HL-60 (cell line): ENCODE data around the gene CUEDC2.
A peak's percentile ranks its signal among the peaks of the same experiment; 100 is the strongest.

Source experiments
- DNase-seq, 2 experiments: peaks; one replicate each; pipeline ENCODE4 v3.0.0-alpha.2; 2010 to 2020; ENCODE audit warnings: low read depth in 1 of 2, low spot score in 1 of 2
- H3K27ac ChIP-seq: fragments of 250-450 bp; sonication (Bioruptor Pico); replicated peaks from 2 replicates; pipeline ENCODE4 v1.5.1; 2020; ENCODE audit warnings: mild to moderate bottlenecking, moderate library complexity
- H3K27me3 ChIP-seq: fragments of 250-450 bp; sonication (Bioruptor Pico); 2 replicates; pipeline ENCODE4 v1.5.1; 2021; ENCODE audit warnings: mild to moderate bottlenecking, moderate library complexity; ENCODE audit not compliant: insufficient read depth, poor library complexity, severe bottlenecking
- H3K4me3 ChIP-seq: replicated peaks from 2 replicates; pipeline ENCODE4 v1.5.1; 2011; ENCODE audit warnings: mild to moderate bottlenecking, control low read depth, low read length; ENCODE audit not compliant: insufficient read depth
- CTCF ChIP-seq: IDR thresholded peaks from one replicate; pipeline ENCODE4 v1.5.1; 2011; ENCODE audit warnings: low read length, control low read depth, inconsistent platforms; ENCODE audit not compliant: insufficient read depth
- GABPA ChIP-seq: IDR thresholded peaks from 2 replicates; pipeline ENCODE4 v1.6.1; 2012; ENCODE audit warnings: low read depth
- POLR2AphosphoS5 ChIP-seq: IDR thresholded peaks from 2 replicates; pipeline ENCODE4 v1.6.1; 2012; ENCODE audit warnings: low read depth
- REST ChIP-seq: IDR thresholded peaks from 2 replicates; pipeline ENCODE4 v1.6.1; 2012; ENCODE audit warnings: low read depth; ENCODE audit not compliant: insufficient replicate concordance
- SPI1 ChIP-seq: IDR thresholded peaks from 2 replicates; pipeline ENCODE4 v1.6.1; 2012; ENCODE audit warnings: low read depth, mild to moderate bottlenecking, borderline replicate concordance

Gene CUEDC2

GRCh38 chr10:102419269-102420180 lies 12.8 kb downstream of the CUEDC2 start:
- DNase-seq, result peak in 1 of 2 experiments; percentile 41
- H3K4me3 ChIP-seq, result peak overlapping the region; percentile 99
- no peak overlapping the region for H3K27ac ChIP-seq
- peak; percentile 96 for TF ChIP-seq REST
- no peak for TF ChIP-seq SPI1
- no peak for TF ChIP-seq POLR2AphosphoS5
- no peak for TF ChIP-seq GABPA
- TF ChIP-seq CTCF, result no peak
- H3K27me3 ChIP-seq, result peaks cover 8% of the 10 kb centered on the region

GRCh38 chr10:102418622-102419268 lies 13.6 kb downstream of the CUEDC2 start, which contains the start of gene PSD:
Gene PSD, minus strand, starts transcription at chr10:102418785. Its CDS starts 1,747 bp downstream, at chr10:102417038.
- Histone ChIP-seq H3K4me3 (peak within 1 kb of the TSS; percentile 99), H3K27me3 (peaks cover 8% of the 10 kb centered on the region), H3K27ac (no peak within 1 kb of the TSS)
- TF ChIP-seq CTCF, result no peak
- DNase-seq, result no peak

GRCh38 chr10:102416695-102417094 lies 15.7 kb downstream of the CUEDC2 start:
- no peak for TF ChIP-seq POLR2AphosphoS5
- no peak for TF ChIP-seq SPI1
- TF ChIP-seq CTCF, result no peak
- no peak for TF ChIP-seq REST
- no peak for TF ChIP-seq GABPA
- H3K27me3 ChIP-seq, result peaks cover 22% of the 10 kb centered on the region
- DNase-seq, result no peak
- no peak overlapping the region for H3K27ac ChIP-seq
- no peak overlapping the region for H3K4me3 ChIP-seq
